SKM-1 (cell line): ENCODE data around the gene HOXD9.

ENCODE experiments used
- DNase-seq: peaks from one replicate; lab custom pipeline; 2025; ENCODE audit not compliant: unreplicated experiment; lab: John Stamatoyannopoulos, UW

The HOXD9 gene

DNA sequence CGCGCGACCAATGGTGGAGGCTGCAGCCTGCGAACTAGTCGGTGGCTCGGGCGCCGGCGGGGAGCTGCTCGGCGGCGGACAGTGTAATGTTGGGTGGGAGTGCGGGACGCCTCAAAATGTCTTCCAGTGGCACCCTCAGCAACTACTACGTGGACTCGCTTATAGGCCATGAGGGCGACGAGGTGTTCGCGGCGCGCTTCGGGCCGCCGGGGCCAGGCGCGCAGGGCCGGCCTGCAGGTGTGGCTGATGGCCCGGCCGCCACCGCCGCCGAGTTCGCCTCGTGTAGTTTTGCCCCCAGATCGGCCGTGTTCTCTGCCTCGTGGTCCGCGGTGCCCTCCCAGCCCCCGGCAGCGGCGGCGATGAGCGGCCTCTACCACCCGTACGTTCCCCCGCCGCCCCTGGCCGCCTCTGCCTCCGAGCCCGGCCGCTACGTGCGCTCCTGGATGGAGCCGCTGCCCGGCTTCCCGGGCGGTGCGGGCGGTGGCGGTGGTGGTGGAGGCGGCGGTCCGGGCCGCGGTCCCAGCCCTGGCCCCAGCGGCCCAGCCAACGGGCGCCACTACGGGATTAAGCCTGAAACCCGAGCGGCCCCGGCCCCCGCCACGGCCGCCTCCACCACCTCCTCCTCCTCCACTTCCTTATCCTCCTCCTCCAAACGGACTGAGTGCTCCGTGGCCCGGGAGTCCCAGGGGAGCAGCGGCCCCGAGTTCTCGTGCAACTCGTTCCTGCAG lies at the start of gene HOXD9:
Gene HOXD9, plus strand, starts transcription at position 37 of the 728 bp plus-strand sequence. Its CDS starts 50 bp downstream, at position 87.
- DNase-seq, result no peak

DNA sequence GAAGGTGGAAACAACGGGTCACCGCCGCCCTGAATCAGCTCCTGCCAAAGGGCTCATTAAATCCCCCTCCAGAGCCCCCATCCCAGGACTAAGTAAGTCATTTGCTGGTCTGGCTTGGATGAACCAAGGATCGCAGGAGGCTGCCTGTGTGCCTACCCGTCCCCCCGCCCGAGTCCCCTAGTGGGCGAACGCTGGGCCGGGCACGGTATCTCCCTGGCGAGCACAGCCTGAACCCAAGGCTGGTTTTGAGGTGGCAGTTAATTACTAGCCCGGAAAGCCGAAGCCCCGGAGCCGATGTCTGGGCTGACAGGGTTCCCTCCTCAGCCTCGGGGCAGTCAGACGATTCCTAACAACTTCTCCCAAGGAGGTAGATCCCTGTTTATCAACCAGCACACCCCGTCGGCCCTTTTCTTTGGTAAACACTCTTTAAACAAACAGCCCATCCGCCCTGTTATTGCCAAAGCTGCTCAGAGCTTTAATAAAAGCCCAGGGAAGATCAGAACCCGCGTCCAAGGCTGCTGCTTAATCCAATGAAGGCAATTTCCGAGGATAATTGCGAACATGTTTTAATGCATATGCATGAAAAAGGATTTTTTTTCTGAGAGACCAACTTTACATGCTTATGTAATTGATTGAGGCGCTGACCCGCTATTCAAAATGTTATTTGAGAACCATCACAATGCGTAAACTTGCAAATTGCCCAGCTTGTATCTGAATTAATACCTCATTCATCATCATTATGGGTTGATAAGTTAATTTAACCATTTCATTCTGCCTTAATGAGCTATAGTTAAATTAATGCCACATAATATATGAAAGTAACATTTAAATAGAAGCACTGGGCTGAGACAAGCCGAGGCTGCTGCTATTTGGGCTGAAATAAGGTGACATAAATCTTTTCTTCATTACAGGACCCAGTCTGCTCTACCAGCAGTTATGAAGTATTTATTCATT lies 49.3 kb upstream of the HOXD9 start:
- no peak for DNase-seq

DNA sequence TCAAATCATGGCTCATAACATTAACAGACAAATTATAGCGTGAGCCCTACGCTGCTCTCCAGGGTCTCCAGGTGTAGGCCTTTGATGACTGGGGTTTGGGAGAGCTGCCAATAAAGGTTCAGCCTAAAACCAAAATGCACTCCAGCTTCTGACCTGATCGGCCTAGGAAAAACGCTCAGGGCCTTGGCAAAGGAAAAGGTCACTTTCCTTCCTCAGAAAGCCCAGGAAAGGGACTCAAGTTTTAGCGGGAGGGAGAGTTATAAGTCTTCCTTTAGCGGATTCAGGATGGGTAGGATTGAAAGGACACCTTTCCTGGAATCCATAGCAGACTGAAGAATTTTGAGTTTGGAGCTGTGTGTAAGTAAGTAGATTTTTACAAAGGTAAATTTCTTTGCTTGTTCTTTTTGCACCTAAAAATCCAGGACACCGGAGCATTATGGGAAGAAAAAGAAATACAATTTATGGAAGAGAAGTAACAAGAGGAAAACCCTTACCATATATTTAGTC lies 47.5 kb upstream of the HOXD9 start:
- no peak for DNase-seq

GRCh38 chr2:176075481-176075880 lies 47.0 kb upstream of the HOXD9 start:
- DNase-seq, result no peak

DNA sequence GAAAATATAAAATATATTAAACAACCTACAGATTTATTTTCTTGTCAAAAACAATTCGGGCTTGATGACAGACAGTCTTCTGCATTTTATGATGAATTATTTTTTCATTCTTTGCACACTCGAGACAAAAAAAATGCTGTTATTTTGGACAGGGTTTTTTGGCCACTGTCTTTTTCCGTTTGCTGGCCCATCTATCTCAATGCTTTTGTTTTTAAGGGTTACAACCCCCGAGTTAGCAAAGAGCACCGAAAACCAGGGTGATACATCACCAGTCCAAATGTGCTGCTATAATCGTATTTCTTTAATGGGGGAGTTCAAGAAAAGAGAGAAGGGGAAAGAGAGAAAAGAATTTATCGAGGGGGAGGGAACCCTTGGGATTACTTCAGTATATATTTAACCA lies 46.5 kb upstream of the HOXD9 start:
- DNase-seq, result no peak

- no peak for DNase-seq
Measured at GRCh38 chr2:176076796-176077195, 45.7 kb upstream of the HOXD9 start.

DNA sequence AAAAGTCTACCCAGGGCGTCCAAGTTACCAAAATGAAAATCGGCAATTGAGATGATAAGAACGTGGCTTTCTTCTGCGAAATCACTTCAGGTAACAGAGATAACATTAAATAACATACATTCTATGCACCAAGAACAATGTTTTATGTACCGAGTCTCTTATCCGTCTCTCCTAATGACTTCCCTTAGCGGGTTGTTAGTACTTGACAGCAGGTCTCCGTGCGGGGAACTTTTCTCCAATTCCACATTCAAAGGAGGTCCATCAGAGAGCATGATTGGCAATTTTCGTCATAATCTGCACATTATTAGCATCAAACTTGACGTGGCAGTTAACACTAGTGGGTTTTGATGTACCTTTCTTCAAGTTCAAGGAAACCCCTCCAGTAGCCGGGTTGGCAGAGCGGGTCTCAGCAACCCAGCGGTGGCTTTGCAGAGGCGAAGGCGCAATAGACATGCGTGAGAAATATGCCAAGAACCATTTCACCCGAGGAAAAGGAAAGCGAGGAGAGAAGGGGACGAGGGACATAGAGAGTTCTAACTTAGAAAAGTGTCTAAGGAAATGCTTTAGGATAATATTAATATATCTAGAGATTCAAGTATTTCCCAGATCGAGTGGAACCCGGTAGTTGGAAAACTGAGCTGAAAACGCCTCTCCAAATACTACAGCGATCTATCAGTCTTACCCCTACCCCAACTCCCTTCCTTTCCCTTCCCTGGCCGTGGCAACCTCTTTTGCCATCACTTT lies 43.8 kb upstream of the HOXD9 start:
- no peak for DNase-seq

GRCh38 chr2:176079285-176079830 lies 43.2 kb upstream of the HOXD9 start:
- DNase-seq, result no peak

DNA sequence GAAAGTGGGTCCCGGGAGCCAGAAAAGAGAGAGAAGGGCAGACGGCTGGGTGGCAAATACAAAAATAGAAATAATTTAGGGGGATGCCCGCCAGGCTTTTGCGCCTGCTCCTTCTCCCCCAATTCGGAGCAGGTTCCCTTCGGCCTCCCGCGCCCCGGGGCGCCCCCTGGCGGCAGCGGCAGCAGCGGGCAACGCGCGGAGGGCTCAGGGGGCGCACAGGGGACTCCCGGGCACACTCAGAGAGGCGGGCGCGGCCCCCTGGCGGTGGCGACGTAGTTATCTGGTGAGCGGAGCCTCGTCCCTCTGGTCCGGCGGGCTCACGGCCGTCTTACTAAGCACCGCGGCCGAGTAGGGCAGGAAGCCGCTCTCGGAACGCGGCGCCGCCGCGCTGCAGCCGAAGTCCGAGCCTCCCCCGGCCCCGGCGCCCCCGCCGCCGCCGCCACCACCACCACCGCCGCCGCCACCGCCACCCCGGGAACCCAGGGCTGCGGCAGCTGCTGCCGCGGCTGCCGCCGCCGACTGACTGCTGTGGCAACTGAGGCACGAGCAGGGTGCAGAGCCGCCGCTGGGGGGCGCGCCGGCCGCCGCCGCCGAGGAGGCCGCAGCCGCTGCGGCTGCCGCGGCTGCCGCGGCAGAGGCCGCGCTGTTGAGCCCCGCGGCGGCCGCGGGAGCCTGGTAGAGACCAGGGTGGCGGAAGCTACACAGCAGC lies 42.5 kb upstream of the HOXD9 start:
- DNase-seq, result no peak

- DNase-seq, result no peak
Measured at GRCh38 chr2:176080540-176081375, 41.8 kb upstream of the HOXD9 start.

- no peak for DNase-seq
Measured at GRCh38 chr2:176081376-176081836, 41.1 kb upstream of the HOXD9 start.

GRCh38 chr2:176081837-176082524 lies 40.5 kb upstream of the HOXD9 start:
- no peak for DNase-seq

DNA sequence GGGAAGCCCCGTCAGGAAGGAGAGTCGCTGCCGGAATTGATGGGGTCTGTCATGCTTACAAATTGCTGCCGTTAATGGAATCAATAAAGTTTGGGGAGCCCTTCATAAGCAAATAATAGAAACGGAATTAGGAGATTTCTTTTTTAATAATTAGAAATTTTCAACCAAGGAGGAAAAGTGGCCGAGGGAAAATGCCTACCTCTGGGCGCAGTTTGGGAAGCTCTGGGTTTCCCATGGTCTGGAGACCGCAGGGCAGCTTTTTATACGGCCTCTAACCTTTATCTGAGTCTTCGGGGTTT lies 40.0 kb upstream of the HOXD9 start:
- no peak for DNase-seq

DNA sequence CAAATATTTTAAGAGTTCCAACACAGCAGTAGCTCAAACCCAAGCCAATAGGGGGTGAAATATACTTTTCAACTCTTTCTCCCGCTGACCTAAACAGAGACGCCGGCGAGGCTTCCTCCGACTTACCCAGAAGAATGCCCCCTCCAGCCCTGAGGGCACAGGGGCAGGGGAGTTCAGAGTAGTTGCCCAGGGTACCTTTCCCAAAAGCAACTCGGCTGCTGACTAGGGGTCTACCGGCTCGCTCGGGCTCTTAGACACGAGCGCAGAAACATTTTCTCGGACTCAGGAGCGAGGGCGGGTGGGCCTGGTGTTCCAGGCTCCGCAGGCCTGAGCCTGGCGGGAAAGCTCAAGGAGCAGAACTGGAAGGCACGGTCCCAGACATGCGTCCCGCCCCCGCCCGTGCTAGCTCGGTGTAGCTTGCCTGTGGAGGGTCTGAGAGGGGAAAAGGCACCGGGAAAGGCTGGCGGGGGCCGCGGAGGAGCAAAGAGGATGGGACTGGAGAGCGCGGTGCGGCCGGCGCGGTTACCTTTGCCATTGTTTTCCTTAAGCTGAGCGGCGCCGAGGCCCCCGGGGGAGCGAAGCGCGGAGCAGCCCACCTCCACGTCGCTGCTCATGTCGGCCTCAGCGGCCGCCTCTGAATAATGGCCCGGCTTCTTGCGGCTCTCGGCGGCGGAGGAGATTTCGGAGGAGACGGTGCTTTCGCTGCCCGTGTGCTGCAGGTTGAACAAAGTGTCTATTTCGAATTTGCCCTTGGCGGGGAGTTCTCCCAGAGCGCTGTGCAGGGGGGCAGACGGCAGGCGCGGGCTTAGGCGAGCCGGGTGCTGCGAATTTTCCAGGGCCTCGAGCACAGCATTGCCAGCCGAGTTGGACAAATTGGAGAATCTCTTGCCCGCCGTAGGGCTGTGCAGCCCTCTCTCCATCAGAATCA lies 39.4 kb upstream of the HOXD9 start:
- DNase-seq, result no peak

DNA sequence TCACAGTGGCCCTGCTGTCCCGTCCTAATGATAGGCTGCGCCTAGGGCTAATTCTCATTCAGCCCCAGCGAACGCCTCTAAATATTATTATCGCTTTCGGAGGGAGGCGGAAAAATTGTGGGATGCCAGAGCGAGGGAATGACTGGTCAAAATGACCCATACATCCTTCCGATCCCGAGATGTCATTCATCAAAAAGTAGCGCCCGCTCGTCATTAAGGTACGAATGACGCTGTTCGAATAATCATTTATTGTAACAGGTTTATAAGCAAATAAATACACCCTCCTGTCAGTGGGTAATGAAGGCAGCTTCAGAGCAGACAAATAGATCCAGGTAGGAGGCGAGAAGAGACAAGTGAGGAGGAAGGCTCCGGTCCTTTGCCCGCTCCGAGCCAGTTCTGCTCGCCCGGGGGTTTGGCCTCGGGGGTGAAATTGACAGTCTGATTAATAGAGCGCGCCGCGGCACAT lies 38.7 kb upstream of the HOXD9 start, which contains the start of gene EVX2:
Gene EVX2, minus strand, starts transcription at position 167 of the 466 bp plus-strand sequence. CDS start 186 bp downstream, outside the sequence.
- DNase-seq, result no peak

GRCh38 chr2:176084611-176085119 lies 37.9 kb upstream of the HOXD9 start:
- DNase-seq, result no peak

DNA sequence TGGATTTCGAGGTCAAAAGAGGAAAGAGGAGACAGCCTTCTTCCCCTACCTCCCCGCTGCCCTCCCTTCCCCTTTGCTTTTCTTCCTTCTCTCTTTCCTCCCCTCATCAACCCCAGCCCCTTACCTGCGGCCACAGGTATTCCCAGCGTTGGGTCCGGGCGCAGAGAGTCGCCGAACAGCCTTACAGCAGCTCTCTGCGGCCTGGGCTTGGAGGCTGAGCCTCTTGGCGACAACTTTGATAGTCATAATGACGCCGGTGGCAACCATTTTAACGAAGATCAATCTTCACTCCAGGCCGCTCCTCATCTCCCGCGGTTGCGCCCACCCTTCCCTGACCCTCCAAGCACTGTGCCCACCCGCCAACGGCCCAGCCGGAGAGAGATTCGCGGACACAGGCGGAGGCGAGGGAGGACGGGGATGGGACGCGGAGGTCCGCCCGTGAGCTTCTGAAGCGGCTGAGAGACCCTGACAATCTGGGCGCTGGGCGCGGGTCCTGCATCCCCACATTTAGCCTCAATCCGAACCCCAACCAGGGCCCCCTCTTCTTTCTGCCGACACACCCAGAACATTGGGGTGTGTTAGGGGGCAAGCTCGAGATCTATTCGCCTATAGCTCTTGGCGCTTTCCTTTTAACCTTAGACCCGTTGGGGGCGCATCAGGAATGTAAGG lies 37.3 kb upstream of the HOXD9 start:
- DNase-seq, result no peak
